GM18868 (cell line): ENCODE measurements around the gene KANSL1L.
"Not testable (repeated sequence)": the region's sequence is repeated elsewhere in the genome, so short reads cannot be mapped to it uniquely, and the experiment has no call there.

Experiments used
- ATAC-seq: cut with Tn5 transposase; IDR thresholded peaks from one replicate; pipeline ENCODE4 v1.9.1; 2021; ENCODE audit warnings: mild to moderate bottlenecking, moderate library complexity; ENCODE audit not compliant: unreplicated experiment

Gene KANSL1L

GRCh38 chr2:210177769-210178168 lies 6.6 kb upstream of the KANSL1L start:
- no peak for ATAC-seq

- not testable (repeated sequence) for ATAC-seq
Observed at GRCh38 chr2:210177115-210177514, 5.9 kb upstream of the KANSL1L start.

DNA sequence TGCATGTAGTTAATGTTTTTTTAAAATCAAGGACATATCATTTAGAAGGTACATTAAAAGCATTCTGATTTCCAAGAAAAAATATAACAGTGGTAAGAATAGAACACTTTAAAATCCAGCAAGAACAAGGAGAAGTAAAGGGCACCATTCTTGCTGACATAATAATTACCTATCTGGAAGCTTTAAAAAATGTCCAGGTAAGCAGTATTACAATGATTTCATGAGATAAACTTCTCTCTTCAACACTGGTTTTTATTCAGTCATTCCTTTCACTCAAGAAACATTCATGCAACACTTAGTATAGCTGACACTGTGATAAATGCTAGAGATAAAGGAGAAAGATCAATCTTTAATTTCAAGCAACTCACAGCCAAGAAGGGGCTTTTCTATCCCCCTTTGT lies 2.9 kb upstream of the KANSL1L start:
- no peak for ATAC-seq

- ATAC-seq: no peak
Observed at GRCh38 chr2:210172219-210172575, 988 bp upstream of the KANSL1L start.

- peak; percentile 63 for ATAC-seq
Observed at GRCh38 chr2:210170446-210171303, 534 bp downstream of the KANSL1L start.

GRCh38 chr2:210170196-210170445 lies 1.1 kb downstream of the KANSL1L start:
- no peak for ATAC-seq

DNA sequence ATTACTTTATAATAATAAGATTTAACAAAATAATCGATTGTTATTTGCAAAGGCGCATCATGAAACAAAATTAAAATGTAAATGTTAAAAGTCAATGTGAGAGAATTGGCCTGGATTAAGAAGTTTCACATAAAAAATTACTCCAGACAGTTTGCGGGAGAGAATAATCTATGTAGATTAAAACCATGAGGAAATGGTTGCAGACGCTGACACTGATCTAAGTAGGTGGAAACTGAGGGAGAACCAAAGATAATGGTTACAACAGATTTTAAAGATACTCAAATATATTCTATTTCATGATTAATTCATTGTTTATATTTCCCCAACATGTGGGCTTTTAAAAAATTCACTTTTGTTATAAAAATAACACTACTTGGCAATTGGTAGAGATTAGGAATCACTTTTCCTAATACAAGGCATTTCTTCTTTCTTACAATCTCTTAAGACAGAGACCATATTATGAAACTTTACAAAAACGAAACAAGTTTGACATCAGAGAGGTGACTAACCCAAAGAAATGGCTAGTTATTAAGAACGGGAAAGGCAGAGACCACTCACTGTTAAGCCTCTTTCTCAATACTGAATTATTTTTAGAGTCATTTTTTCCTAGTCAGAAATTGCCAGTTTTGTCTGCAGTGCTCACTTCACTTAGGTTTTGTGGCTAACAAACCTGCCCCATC lies 1.6 kb downstream of the KANSL1L start:
- peak; percentile 35 for ATAC-seq

GRCh38 chr2:210167227-210167626 lies 4.0 kb downstream of the KANSL1L start:
- ATAC-seq: no peak

DNA sequence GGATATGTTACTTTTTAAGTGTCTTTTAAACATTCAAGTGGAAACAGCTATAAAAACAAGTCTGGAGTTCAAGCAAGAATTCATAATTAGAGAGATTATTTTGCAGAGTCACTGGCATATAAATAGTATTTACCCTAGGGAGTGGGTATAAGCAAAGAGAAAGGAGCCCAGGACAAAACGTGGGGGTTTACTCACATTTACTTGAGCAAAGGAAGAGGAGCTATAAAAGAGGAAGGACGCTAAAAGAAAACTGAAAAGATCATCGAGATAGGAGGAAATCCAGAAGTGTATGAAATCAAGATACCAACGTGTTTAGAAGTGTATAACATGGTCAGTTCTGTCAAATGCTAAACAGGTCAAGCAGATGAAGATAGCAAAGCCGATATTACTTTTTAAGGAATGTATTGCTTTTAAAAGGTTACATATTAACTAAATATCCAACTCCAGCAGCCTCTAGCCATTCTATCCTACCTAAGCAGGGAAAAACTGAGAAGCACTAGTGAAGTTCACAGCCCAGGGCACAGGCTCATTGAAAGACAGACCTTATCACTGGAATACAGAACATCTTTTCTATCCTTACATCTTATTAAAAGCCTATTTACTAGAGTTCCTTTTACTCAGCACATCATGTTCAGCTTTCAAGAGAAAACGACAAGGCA lies 8.6 kb downstream of the KANSL1L start:
- peak; percentile 39 for ATAC-seq

- no peak for ATAC-seq
Observed at GRCh38 chr2:210159059-210159458, 12.2 kb downstream of the KANSL1L start.

- no peak for ATAC-seq
Observed at GRCh38 chr2:210158236-210158635, 13.0 kb downstream of the KANSL1L start.

DNA sequence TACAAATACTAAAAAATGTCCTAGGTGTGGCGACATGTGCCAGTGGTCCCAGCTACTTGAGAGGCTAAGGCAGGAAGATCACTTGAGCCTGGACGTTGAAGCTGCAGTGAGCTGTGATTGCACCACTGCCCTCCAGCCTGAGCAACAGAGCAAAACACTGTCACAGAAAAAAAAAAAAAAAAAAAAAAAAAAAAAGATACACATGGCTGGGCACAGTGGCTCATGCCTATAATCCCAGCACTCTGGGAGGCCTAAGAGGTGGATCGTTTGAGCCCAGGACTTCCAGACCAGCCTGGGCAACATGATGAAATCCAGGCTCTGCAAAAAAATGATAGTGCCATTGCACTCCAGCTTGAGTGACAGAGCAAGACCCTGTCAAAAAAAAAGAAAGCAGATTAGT lies 13.7 kb downstream of the KANSL1L start:
- ATAC-seq: no peak

DNA sequence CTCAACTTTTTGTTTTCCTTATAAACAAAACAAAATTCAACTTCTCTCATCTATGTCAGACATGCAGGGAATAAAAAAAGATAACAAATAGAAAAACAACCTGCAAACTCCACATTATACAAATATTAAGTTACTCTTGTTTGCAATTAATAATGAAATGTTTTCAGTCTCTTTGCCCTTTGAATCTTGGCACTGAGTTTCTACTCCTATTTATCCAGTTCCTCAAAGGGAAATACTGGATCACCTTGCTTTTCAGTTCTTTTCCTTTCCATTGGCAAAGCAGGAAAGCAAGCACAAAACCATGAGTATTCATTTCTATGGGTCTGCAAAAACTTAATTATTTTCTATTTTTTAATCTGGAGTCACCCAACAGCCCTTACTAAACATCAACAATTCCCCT lies 23.6 kb downstream of the KANSL1L start:
- no peak for ATAC-seq

DNA sequence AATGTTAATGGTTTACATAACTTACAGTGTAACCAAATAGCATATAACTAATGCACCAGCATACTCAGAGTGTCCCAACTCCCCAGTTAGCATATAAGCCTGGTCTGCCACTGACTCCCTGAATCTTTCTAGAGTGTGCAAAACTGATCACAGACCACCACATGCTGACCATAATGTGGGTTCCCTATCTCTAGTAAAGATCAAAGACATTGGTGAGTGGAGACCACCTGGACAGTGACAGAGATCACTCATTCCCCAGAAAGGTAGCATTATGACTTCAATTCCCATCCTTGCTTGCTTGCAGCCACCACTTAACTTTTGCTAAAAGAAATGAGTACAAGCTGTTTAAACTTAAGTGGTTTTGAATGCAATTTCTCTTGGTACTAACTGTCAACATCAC lies 39.0 kb downstream of the KANSL1L start:
- ATAC-seq: peak; percentile 59

GRCh38 chr2:210128961-210129360 lies 42.2 kb downstream of the KANSL1L start:
- ATAC-seq: no peak

DNA sequence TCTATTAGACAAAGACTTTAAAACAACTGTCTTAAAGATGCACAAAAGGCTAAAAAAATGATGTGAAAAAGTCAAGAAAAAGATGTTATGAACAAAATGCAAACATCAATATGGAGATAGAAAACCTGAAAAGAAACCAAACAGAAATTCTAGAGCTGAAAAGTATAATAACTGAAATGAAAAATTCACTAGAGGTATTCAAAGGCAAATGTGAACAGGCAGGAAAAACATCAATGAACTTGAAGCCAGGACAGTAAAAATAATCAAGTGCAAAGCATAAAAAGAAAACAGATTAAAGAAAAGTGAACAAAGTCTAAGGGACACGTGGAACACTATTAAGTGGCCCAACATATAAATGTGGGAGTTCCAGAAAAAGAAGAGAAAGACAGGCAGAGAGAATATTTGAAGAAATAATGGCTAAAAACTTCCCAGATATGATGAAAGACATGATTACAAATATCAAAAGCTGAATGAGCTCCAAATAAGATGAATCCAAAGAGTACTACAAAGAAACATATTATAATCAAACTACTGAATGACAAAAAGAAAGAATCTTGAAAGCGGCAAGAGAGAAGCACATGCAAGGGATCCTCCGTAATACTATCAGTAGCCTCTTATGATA lies 57.5 kb downstream of the KANSL1L start:
- no peak for ATAC-seq

DNA sequence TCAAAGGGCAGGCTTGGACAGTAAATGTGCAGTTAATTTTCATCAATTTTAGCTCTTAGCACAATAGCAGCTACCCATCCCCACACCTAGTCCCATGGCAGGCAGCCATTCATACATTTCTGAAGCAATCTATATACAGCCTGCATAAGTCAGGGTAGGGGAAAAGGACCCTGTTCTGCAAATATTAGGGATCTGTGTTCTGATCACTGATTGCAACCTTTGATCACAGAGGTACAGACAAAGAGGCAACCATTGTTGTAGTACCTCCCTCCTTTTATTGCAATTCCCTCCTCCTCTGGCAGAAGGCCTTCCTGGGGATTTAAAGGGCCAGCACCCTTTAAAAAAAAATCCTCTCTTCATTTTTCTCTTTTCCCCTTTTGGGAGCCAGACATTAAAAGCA lies 58.3 kb downstream of the KANSL1L start:
- no peak for ATAC-seq

GRCh38 chr2:210099940-210100339 lies 71.3 kb downstream of the KANSL1L start:
- ATAC-seq: no peak

DNA sequence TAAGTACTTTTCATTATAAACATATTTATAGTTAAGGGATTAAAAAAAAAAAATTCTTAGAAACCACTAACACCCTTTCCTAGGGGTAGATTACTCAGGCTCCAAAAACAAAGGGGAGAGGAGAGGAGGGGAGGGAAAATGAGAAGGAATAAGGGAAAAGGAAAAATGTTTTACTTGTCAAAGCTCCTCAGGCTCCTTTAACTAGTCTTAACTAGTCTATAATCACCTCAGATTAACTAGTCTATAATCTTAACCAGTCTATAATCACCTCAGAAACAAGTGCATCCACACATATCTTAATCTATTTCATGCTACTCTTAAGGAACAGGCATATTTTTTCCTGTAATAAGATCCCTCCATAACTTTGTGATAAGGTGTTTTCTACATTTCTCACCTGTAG lies 76.4 kb downstream of the KANSL1L start:
- ATAC-seq: no peak

DNA sequence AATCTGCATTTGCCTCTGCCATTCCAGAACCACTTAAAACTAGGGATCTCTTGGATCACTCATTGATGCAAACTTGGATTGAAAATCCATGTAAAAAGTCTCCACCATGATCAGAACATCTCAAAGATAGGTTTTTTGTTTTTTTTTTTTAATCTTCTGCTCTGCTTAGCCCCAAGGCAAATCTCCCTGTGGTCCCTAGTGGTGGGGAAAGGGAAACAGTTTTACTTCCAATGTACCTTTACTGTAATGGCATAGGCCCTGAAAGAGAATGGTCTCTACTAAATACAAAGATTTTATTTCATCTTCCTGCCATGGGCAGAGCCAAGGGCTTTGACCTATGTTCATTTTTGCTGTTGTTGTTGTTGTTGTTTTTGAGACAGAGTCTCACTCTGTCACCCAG lies 78.4 kb downstream of the KANSL1L start:
- no peak for ATAC-seq

GRCh38 chr2:210086930-210087329 lies 84.3 kb downstream of the KANSL1L start:
- ATAC-seq: peak; percentile 40

DNA sequence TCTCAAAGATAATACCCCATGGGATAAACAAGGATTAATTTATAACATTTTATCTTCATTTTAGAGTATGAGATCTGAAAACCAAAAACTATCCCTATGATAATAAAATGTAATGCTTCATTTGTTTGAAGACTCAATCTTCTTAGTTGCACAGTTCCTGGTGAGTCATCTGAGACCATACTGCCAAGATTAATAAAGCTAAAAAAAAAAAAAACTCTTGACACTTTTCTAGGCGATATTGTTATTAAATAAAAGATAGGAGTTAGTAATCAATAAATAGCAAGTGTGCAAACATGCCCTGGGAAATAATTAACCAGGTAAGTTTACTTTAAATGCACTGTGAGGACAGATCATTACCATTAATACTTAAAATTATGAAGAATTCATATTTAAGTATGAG lies 84.9 kb downstream of the KANSL1L start:
- ATAC-seq: no peak
